ENCODE measurements around the gene HSBP1. TPM values are rescaled to one million over a fixed set of nuclear protein-coding genes. Genes with fewer than 3 reads are reported as not detected.

HSBP1 gene
- total and polyA plus RNA-seq, 9 of the 15 experiments (the other 6 are each of a cell fraction or from before 2014, with no cell fraction given): 84.9 to 677 (median 204) TPM

DNA sequence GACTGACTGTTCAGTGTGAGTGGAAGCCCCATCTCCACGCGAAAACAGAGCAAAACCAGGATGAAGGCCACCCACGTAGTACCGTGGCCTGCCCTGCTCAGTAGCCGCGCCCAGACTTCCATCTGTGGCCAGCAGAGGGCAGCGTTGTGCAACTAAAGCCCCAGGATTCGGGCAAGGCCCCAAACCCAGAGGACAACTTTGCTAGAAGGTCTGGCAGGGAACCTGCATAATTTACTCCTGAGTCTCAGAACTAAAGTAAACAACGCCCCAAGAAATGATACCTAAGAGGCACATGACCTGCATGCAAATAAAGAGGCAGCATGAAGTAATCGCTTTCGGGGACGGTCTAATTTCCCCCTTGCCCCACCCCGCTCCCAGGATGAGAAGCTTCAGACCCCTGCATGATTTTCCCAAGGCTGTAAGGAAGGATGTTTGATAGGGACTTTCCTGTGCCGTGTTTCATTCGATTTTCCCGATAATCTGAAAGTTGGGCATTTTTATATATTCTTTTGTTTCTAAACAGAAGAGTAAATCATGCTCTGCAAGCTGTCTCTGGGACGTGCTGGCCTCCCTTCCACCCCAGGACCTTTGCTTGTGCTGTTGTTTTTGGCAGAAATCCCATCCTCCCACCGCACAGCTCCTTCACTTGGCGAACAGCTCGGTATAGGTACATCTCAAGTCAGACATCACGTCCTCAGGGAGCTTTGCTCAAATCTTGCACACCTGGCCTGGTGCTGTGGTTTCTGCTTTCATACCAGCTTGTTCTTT is 18.6 kb downstream of the HSBP1 start (continued):
- TF ChIP-seq RB1 (IDR thresholded peaks at IDR 0.05; ENCODE audit: low read depth): peak; percentile 71; the same call in 1 of the 2 replicates
- no peak for TF ChIP-seq CBFA2T3 (IDR thresholded peaks at IDR 0.05)
- TF ChIP-seq ZNF41 (CRISPR knock-in tag; conservative IDR thresholded peaks at IDR 0.05): no peak
- TF ChIP-seq HDAC6 (IDR thresholded peaks at IDR 0.05; ENCODE audit: low read depth, low read length): no peak
- peak; percentile 95 for TF ChIP-seq SMC3 (conservative IDR thresholded peaks at IDR 0.05; ENCODE audit: insufficient read depth, low read depth, low read length)
- no peak for TF ChIP-seq ZNF280A (IDR thresholded peaks at IDR 0.05; ENCODE audit: low read depth, partially characterized antibody)
- no peak for TF ChIP-seq BCL6 (CRISPR knock-in tag; IDR thresholded peaks at IDR 0.05)
- TF ChIP-seq ZBTB40 (IDR thresholded peaks at IDR 0.05): no peak
- no peak for TF ChIP-seq ZBTB40 (CRISPR knock-in tag; IDR thresholded peaks at IDR 0.05)
- TF ChIP-seq MEF2D (tag; conservative IDR thresholded peaks at IDR 0.05; ENCODE audit: low read depth): no peak
- TF ChIP-seq HIVEP1 (CRISPR knock-in tag; IDR thresholded peaks at IDR 0.05): no peak
- TF ChIP-seq, protein P1, sequence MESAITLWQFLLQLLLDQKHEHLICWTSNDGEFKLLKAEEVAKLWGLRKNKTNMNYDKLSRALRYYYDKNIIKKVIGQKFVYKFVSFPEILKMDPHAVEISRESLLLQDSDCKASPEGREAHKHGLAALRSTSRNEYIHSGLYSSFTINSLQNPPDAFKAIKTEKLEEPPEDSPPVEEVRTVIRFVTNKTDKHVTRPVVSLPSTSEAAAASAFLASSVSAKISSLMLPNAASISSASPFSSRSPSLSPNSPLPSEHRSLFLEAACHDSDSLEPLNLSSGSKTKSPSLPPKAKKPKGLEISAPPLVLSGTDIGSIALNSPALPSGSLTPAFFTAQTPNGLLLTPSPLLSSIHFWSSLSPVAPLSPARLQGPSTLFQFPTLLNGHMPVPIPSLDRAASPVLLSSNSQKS (CRISPR knock-in tag; IDR thresholded peaks at IDR 0.05): no peak
- TF ChIP-seq JUN (IDR thresholded peaks at IDR 0.05; ENCODE audit: borderline replicate concordance, low read depth, low read length): no peak
- TF ChIP-seq JUN (CRISPR knock-in tag; IDR thresholded peaks at IDR 0.05; ENCODE audit: borderline replicate concordance): no peak
- TF ChIP-seq TOE1 (IDR thresholded peaks at IDR 0.05; ENCODE audit: borderline replicate concordance): no peak
- no peak for TF ChIP-seq TOE1 (CRISPR knock-in tag; IDR thresholded peaks at IDR 0.05; ENCODE audit: borderline replicate concordance, low read depth)
- no peak for TF ChIP-seq ZNF133 (CRISPR knock-in tag; IDR thresholded peaks at IDR 0.05)

All from K562 (cell line).